RPMI7951 (cell line): ENCODE data around the gene CAMTA1. TPM values are rescaled to one million over a fixed set of nuclear protein-coding genes. Genes with fewer than 3 reads are reported as not detected.

ENCODE experiments used
- DNase-seq: peaks from one replicate; pipeline ENCODE4 v3.0.0-alpha.2; 2012; ENCODE audit warnings: low read depth
- total RNA-seq: library from RNA; depleted of rRNA; stranded (reverse); fragments of >200 nt; shearing (Covaris generic); gene quantifications from 2 replicates; pipeline ENCODE4 v1.2.3, GENCODE V29; 2014

The CAMTA1 gene
- total RNA-seq, 1 experiment from 2014 or later = 91.0 TPM

DNA sequence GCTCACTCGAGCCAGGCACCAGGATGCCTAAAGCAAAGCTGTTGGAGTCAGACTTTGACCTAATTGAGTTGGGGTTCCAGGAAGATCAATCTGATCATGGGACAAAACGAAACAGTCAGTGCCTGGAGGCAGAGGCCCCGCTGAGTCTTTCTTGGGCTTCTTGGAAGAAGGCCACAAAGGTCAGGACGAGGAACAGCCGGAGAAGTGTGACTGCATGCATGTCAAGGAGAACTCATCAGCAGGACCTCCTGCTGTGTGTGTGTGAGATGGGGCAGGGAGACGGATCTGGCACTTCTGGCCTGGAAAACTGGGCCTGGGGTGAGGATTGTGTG, 190.8 kb downstream of the CAMTA1 start:
- peak; percentile 24 for DNase-seq

DNA sequence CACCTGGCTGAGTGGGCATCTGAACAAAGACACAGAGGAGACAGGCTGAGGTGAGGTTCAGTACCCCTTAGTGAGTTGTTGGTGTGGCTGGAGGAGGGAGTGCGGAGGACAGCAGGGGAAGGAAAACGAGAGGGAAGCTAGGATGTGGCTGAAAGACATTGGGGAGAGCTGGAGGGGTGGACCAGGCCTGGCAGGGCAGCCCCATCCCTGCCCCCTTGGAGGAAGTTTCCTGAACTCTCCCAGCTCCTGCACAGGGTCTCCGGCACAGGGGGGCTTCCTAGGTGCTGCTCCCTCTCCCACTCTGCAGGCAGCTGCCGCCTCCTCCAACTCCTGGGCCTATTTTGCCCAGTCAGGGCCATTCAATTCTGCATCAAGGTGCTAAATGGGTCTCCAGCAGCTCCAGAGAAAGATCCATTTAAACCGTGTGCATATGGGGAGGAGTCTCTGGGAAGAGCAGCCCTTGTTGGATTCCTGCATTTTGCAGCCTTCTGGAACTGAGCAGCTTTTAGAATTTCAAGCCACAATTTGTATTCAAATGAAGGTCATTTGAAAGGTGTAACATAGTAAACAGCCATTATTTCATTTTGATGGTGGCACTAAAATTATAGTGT, 193.9 kb downstream of the CAMTA1 start:
- no peak for DNase-seq

DNA sequence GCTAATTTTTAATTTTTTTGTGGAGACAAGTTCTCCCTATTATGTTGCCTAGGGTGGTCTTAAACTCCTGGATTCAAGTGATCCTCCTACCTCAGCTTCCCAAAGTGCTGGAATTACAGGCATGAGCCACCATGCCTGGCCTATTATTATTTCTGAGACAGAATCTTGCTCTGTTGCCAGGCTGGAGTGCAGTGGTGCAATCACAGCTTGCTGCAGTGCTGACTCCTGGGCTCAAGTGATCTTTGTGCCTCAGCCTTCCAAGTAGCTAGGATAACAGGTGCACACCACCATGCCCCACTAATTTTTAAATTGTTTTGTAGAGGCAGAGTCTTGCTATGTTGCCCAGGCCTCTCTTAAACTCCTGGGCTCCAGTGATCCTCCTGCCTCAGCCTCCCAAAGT, 196.3 kb downstream of the CAMTA1 start:
- DNase-seq = no peak

DNA sequence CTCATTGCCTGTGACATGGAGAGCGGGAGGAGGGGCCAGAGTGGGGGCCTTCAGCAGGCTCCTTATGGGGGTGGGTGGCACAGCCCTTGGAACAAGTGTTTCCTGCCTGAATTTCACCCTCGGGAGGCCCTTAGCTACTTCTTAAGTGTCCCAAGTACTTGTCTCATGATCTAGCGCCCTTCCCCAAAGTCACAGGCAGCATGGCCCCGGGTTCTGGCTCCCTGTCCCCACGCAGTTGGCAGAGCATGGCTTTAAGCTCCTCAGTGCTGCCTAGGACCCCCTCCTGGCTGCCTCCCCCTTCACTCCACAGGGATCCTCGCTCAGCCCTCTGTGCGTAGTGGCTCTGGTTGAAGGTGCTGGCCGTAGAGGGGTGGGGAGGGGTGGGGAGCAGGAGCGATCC, 197.2 kb downstream of the CAMTA1 start:
- no peak for DNase-seq

DNA sequence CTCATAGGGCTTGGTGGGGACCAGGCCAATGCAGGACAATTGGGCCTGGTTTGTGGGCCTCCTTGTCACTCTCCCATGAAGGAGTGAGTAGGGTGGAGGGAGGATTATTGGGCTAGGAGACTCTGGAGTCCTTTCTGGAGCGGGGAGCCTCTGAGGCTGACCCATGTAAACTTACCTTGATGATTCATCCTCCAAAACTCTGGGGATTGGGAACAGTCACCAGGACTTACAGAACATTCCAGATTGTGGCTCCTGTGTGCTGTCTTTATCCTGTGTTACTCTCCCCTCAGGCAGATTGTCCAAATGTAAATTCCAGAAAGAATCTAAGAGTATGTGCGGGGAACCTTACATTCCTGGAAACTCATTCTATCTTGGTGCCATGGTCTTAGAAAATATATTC, 197.6 kb downstream of the CAMTA1 start:
- DNase-seq = peak; percentile 16

DNA sequence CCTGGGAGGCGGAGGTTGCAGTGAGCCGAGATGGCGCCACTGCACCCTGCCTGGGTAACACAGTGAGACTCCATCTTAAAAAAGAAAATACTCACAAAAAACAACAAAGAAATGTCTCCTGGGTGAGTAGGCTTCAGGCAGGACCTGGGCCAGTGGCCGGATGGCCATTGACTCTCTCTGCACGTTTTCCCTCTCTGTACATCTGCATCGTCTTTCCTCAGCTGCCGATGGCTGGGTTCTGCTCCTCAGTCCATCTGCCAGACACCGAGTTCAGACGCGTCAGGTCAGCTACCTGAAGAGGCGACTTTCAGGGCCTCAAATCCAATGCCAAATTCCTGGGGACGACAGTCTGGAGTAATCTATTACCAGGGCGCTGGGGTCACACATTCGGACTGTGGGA, 199.3 kb downstream of the CAMTA1 start:
- no peak for DNase-seq

DNA sequence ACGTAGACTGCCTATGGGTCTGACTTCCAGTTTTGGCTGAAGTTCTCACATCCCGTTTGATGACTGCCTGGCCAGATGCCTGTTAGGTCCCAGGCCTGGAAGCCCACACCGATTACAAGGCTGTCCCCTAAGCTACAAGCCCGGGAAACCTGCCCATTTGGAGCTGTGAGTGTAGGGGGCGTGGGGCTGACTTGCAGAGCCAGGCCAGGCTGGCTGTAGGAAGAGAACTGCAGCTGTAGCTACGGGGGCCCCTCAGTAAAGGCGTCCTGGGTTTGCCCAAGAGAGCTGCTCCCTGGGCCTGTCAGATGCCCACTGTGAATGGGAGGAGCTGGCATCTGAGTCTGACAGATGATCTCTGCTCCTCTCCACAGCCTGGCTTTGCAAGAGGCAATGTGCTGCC, 199.7 kb downstream of the CAMTA1 start:
- DNase-seq = no peak

DNA sequence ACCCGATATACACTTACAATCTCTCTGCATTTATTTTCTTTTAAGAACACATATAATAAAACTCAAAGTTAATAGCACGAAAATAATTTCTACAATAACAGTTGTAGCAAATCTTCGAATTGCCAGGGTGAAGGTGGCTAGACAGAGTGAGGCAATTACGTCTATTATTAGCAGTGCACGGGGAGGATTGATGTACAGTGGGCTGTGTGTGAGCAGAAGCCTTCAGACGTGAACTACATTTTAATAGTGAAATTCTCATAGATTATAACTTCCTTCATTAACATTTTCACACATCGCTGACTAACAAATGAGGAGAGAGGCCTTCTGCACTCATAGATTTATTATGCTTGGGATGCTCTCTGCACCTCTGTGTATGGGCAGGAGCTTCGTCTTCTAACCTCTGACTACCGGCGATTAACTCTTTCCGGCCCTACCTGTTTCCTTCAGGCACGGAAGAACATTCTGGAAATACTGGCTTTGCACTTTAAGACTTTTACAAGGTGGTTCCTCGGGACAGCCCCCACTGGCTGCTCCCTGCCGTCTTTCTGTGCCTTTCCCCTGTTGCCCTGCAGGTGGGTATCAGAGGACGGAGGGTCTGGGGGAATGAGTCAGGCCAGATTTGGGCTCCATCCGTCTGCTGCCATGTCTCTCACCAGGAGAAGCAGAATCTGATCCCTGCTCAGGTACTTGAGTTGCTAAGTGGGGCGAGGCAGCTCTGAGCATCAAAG, 200.5 kb downstream of the CAMTA1 start:
- no peak for DNase-seq

DNA sequence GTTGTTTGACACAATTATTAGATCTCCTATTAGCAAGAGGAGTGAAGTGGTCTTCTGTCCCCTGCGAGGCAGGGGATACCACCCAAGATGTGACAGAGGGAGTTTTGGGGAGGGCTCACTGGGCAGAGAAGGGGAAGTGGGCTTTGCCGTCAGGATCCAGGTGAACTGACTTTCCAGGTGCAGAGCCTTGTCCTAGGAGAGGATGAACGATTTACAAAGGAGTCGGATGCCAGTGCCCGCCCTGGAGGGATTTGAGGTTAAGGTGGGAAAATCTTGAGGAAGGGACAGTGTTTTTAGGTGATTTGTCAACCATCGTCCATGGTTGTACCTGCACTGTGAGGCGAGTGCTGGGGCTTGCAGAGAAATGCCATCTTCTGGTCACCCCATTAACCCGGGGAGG, 201.0 kb downstream of the CAMTA1 start:
- DNase-seq = no peak

DNA sequence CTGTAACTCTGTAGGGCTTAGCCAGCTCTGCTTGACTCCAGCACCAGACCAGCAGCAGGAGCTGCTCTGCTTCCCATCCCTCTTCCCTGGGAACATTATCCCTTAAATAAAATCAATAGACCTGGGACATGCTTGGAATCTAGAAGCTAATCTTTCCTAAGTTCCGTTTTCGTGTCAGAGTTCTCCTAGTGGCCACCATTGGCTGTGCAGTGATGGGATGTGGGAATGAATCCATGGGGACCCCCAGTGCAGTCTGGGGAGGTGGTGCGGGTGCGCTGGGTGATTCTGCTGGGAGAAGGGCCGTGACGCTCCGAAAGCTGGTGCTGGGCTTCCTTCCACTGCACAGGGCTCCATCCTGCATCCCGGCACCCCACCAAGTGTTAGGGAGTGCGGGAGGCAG, 202.7 kb downstream of the CAMTA1 start:
- no peak for DNase-seq

DNA sequence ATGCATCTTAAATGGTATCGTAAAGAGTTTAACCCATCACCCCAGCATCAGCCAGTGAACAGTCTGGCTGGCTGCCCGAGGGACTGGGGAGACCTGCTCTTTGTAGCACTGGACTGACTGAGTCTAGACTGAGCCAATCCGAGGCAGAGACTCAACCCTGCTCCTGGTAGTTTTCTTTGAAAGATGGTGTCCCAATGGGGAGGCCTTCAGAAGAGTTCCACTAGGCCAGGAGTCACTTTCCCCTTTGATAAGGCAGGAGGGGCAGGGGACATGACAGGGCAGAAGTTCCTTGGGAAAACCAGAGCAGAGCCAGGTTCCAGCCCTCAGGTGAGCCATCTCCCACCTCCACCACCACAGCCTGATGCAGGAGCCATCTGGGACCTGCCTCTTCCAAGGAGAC, 203.5 kb downstream of the CAMTA1 start:
- DNase-seq = no peak

DNA sequence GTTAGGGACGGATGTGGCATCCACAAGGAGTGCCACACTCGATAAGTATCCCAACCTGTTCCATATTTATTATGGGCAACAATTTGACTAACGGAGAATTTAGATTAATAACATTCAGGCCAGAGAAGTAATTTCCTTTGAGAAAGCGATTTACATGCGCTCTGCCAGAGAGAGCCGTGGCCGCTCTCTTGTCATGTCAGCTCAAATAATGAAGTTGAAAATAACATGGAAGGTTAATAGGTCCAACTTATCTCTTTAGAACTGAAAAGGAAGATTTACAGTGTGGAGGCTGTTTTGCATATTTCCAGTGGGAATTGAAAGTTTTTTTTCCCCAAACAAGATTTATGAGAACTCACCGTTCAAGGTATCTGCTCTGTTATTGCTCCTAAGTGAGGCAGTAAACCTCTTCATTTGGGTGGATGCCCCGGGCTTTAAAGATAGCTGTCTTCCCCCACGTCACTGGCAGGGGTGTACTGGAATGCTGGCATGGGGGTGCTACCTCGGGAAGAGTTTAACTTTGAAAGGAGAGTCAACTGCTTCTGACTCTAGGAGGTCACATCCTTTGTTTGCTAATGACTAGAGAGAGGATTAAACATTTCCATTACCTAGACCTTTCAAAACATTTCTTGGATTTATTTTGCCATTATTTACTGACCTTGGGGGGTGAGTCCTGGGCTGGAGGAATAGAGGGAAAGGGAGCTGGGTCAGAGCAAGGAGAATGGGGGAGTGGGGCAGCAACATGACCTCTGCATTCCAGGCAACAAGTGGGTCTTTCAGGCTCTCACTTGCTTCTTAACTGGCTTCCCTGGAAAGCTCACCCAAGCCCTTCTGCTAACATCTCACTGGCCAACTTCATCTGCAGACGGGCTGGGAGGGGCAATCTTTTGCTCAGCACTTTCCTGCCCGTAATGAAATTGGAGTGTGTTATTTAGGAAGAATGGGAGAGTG, 204.2 kb downstream of the CAMTA1 start:
- DNase-seq = no peak

DNA sequence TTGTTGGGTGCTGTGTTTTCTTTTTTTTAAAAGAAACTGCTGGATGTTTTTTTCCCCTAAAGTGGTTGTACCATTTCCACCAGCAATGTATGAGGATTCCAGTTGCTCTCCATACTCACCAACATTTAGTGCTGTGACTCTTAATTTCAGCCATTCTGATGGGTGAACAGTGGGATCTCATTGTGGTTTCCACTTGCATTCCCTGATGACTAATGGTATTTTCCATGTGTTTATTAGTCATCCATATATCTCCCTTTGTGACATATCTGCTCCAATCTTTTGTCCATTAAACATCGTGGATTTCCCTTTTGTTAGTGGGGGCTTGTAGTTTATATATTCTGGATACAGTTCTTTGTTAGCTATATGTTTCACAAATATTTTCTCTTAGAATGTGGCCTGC, 206.0 kb downstream of the CAMTA1 start:
- peak; percentile 87 for DNase-seq

DNA sequence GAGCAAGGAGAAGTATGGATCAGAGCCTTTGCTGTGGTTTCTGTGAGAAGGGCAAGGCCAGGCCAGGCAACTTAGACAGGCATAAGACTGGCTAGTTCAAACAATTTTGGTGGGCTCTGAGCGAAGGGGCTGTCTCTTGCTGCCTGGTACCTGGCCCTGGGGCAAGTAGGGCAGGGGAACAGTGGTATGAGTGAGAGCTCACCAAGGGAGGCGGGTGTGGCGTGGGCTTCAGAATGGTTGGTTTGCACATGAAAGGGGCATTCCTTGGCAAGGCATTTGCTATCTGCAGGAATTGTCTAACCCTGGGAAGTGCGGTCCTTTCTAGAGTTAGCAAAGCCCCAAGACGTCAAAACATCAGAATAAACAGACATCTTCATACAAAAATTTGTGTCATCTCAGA, 210.5 kb downstream of the CAMTA1 start:
- no peak for DNase-seq

DNA sequence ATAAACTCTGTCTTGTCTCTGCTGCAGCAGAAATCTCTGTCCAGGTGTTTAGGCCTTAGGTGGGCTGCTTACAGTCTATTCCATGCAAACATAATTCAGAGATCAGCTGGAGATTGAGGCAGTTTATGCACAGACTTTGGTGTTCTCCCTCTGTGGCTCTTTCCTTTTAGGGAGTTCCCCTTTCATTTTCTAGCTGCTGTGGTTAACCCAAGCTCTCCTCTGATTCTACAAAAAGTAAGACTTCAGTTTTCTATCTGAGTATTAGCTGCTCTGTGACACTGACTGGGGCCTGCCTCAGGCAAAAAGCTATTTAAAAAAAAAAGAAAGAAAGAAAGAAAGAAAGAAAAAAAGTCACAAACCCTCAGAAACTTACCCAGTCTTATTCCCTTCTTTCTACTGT, 211.1 kb downstream of the CAMTA1 start:
- DNase-seq = no peak

DNA sequence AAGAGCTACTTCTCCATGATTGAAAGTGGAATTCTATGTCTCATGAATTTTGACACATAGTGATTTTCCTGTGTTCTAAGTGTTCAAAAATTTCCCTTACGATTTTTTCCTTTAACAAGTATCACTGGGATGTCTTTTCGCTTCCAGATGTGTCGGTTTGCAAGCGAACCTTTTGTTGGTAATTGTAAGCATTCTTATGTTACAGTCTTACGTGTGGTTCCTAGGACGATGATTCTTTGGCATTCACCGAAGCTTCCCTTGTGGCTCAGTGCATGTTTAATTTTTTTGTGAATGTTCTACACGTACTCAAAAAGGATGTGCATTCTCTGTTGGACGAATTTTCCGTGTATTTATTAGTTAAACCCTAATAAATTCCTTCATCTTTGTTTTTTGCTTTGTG, 211.6 kb downstream of the CAMTA1 start:
- no peak for DNase-seq

DNA sequence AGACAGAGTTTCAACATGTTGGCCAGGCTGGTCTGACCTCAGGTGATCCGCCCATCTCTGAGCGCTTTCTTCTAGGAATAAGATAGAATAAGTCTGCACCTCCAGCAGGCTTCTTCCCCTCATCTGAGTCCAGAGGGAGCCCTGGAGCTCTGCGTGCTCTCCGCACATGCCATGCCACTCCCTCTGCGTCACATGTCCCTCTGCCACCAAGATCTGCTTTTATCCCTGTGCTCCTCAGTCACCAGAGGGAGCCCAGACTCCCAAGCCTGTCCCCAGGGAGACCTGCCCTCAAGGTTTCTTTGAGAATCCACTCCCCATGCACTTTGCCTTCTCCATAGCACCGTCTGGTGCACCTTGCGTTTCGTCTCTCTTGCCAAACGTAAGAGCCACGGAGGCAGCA, 213.0 kb downstream of the CAMTA1 start:
- DNase-seq = peak; percentile 7

DNA sequence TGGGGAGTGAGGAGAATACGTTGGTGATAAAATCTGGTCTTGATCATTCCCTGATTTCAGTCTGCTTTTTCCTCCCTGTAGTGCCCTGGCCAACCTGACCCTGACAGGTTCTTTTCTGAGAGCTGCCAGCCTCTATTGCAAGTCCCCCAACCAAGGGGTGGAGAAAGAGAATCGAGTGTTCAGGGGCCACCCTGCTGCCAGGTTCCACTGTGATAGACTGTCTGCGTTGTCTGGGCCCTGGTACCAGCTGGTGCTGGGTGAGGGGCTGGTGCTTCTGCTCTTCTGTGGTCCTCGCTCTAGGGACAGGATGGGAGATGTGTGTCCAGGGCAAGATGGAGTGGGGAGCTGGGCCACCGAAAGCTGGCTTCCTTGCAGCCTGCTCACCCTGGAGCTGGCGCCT, 214.6 kb downstream of the CAMTA1 start:
- no peak for DNase-seq

DNA sequence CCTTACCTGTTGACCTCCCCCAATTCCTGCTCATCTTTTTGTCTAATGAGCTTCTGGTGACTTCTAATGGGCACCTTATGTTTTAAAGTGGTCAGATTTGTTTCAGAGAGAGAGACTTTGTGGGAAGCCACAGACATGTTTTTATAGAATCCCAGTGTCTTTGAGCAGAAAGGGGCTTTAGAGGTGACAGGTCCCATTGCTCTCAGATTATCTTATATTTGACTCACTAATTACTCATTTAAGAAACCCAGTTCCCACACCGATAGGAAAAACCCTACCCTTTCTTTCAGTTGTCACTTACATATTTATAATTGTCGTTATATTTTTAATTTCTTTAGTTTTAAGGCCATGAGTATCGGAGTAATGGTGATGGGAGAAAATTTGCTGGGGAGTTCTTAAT, 215.5 kb downstream of the CAMTA1 start:
- DNase-seq = no peak

DNA sequence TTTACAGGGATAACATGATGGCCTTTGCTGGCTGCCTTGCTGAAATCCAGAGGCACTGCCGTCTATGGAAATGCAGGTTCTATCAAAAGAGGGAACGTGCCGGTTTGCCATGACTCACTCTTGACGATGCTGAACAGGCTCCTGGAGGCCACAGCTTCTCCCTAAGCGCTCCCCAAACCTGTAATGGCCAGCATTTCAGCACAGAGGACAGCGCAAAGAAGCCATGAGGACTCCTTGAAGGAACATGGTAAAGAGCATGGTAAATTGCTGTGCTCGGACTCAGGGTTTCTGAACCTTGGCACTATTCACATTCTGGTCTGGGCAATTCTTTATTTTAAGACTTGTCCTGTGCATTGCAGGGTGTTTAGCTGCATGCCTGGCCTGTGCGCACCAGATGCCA, 217.5 kb downstream of the CAMTA1 start:
- peak; percentile 26 for DNase-seq

DNA sequence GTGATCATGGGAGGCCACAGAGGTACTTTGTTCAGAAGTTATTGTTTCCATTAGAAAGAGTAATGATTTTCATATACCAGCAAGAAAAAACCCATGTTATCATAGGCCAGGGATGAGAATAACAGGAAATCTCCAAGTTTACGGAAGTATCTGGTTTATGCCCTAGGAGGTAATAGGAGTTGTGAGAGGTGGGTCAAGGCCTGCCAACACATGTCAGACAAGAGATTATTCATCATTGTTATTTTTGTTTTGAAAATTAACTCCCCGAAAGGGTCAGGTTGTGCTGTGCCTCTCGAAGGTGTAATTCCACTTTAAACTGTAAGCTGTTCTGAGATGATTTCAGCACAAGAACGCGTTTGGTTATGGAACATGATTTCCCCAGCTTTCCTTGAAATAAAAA, 218.4 kb downstream of the CAMTA1 start:
- no peak for DNase-seq

DNA sequence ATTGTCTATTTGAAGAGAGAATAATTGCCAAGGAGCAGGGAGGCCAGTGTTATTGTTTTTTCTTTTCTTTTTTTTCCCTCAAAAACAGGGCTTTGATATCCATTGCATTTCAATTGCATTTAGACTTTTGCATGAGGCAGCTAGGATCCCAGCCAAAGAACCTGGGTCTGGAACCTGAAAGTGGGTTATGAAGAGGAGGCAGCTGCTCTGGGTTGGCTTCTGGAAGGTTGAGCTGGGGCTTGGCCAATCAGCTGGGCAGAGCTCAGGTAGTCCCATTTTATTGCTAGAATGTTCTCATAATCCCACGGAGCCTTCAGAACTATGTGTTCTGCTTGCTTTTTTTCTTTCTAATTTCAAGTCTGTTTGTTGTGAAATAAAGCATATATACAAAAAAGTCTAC, 218.9 kb downstream of the CAMTA1 start:
- no peak for DNase-seq

DNA sequence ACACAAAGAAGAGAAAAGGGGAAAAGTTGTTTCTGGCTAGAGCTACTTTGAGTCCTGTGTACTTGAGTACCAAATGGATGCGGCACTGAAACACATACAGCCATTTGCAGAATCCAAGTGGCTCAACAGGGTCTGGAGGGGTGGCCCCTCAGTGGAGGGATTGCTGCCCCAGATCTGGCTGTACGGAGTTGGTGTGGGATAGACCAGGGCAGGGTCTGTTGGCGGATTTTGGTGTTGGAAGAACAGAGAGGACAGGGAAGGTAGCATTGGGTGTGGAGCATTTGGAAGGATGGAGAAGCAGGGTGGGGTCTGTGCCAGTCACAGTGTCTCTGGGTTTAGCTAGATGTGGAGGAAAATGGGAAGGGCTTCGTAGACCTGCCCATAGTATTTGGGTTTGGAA, 220.5 kb downstream of the CAMTA1 start:
- DNase-seq = no peak
